ENCODE measurements around the gene ZFPM1.

The ZFPM1 gene

DNA sequence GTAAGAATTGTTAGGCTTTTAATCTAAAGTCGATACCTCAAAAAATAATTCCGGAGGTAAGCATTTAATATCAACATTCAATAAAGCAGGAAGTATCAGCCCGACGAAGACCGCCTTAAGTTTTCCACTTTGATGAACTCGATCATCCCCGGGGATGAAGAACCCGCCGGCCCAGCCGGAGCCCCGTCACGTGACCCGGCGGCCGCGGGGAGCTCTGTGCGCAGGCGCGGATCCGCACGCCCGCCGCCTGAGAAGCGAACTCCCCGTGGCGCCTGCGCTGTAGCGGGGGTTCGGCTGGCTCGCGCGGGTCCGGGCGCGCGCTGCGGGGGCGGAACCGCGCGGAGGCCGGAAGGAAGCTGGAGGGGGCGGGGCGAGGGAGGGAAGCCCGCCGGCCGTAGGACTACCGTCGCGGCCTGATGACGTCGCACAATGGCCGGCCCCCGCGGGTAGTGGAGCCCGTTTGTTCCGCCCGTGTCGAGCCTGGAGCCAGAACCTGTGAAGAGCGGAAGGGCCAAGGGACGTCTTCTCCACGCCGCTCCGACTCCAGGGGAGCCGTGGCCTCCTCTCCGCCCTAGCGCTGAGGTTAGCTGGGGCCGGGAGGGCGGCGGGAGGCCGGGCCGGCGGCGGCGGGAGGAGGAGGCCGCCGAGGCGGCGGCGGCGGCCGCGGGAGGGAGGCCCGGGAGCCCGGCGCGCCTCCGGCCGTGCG, 117.1 kb downstream of the ZFPM1 start, which contains the start of gene ZC3H18:
Gene ZC3H18 (plus strand): TSS at position 419 of the 706 bp plus-strand sequence. CDS start 6,721 bp downstream, outside the sequence.
- TF ChIP-seq, protein P1, sequence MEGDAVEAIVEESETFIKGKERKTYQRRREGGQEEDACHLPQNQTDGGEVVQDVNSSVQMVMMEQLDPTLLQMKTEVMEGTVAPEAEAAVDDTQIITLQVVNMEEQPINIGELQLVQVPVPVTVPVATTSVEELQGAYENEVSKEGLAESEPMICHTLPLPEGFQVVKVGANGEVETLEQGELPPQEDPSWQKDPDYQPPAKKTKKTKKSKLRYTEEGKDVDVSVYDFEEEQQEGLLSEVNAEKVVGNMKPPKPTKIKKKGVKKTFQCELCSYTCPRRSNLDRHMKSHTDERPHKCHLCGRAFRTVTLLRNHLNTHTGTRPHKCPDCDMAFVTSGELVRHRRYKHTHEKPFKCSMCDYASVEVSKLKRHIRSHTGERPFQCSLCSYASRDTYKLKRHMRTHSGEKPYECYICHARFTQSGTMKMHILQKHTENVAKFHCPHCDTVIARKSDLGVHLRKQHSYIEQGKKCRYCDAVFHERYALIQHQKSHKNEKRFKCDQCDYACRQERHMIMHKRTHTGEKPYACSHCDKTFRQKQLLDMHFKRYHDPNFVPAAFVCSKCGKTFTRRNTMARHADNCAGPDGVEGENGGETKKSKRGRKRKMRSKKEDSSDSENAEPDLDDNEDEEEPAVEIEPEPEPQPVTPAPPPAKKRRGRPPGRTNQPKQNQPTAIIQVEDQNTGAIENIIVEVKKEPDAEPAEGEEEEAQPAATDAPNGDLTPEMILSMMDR (conservative IDR thresholded peaks at IDR 0.05; ENCODE audit: low read length) = no peak
- peak; percentile 94 for DNase-seq (ENCODE audit: low read depth)
- H3K4me3 ChIP-seq (ENCODE audit: low read length) = peak within 1 kb of the TSS; percentile 81

- no peak for DNase-seq (ENCODE audit: low read depth)
- TF ChIP-seq, protein P1 (conservative IDR thresholded peaks at IDR 0.05; ENCODE audit: low read length) = no peak
Observed at GRCh38 chr16:88570691-88571092, 117.6 kb downstream of the ZFPM1 start.

GRCh38 chr16:88575251-88575650, 122.2 kb downstream of the ZFPM1 start:
- TF ChIP-seq, protein P1 (conservative IDR thresholded peaks at IDR 0.05; ENCODE audit: low read length) = no peak
- no peak overlapping the region for H3K4me3 ChIP-seq (ENCODE audit: low read length)
- DNase-seq (ENCODE audit: low read depth) = no peak

More at GRCh38 chr16:88570691-88571092, 117.6 kb downstream of the ZFPM1 start:
- peak overlapping the region; percentile 81 for H3K4me3 ChIP-seq (ENCODE audit: low read length)

DNA sequence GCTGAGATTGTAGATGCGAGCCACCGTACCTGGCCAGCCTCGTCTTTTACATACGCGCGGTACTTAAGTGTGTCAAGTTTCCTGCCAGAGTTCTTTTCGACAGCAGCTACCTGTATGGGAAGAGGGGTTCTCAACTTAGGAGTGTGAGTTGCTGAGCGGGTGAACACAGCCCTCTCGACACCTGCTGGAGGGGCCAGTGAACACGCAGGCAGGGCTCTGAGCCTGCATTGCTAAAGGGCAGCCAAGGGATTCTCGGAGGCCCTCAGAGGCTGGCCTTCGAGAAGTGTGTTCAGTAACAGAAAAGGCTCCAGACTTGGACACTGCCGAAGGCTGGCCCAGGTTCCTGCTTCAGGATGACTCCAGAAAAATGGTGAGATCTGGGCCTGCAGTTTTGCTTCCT, 123.2 kb downstream of the ZFPM1 start:
- no peak overlapping the region for H3K4me3 ChIP-seq (ENCODE audit: low read length)
- DNase-seq (ENCODE audit: low read depth) = no peak
- TF ChIP-seq, protein P1 (conservative IDR thresholded peaks at IDR 0.05; ENCODE audit: low read length) = no peak

DNA sequence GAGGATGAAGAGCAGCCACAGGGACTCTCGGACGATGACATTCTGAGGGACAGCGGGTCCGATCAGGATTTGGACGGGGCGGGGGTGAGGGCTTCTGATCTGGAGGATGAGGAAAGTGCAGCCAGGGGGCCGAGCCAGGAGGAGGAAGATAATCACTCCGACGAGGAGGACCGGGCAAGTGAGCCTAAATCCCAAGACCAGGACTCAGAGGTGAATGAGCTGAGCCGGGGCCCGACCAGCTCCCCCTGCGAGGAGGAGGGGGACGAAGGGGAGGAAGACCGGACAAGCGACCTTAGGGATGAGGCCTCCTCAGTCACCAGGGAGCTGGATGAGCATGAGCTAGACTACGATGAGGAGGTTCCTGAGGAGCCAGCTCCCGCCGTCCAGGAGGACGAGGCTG, 124.1 kb downstream of the ZFPM1 start:
- TF ChIP-seq, protein P1 (conservative IDR thresholded peaks at IDR 0.05; ENCODE audit: low read length) = no peak
- H3K4me3 ChIP-seq (ENCODE audit: low read length) = no peak overlapping the region
- DNase-seq (ENCODE audit: low read depth) = no peak

DNA sequence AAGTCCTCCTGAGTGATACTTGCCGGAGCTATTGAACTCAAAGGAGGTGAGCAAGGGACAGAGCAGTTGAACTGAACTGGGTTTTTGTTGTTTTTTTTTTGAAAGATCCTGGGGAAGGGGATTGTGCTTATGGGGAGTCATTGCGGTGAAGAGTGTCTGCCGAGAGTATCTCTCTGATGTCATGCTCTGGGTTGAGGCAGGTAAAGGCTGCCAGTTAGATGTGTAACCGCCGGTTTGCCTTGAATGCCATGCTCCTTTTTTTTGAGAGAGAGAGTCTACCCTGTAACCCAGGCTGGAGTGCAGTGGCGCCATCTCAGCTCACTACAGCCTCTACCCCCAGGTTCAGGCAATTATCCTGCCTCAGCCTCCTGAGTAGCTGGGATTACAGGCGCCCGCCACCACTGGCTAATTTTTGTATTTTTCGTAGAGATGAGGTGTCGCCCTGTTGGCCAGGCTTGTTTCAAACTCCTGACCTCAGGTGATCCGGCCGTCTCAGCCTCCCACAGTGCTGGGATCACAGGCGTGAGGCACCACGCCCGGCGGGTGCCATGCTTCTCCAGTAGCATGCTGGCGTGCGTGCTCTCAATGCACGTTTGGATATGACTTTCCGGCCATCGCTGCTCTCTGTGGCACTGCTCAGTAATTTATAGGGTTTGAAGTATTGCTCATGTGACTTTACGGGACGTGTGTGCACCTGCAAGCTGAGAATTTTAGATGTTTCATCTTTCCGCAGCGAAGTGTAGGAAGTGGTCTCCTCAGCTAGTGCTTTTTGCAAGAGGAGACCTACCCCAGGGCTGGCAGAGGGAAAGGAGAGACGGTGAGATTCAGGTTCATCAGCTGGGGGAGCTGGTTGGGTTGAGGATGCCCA, 125.6 kb downstream of the ZFPM1 start:
- H3K4me3 ChIP-seq (ENCODE audit: low read length) = no peak overlapping the region
- TF ChIP-seq, protein P1 (conservative IDR thresholded peaks at IDR 0.05; ENCODE audit: low read length) = no peak

More for the DNA sequence above, 125.6 kb downstream of the ZFPM1 start:
- DNase-seq (ENCODE audit: low read depth) = no peak
